Measurements from ENCODE around the gene MGAT5. TPM values are rescaled to one million over a fixed set of nuclear protein-coding genes. Genes with fewer than 3 reads are reported as not detected.

MGAT5 gene
- total RNA-seq, 1 donor from 2014 or later: 21.2 TPM

DNA sequence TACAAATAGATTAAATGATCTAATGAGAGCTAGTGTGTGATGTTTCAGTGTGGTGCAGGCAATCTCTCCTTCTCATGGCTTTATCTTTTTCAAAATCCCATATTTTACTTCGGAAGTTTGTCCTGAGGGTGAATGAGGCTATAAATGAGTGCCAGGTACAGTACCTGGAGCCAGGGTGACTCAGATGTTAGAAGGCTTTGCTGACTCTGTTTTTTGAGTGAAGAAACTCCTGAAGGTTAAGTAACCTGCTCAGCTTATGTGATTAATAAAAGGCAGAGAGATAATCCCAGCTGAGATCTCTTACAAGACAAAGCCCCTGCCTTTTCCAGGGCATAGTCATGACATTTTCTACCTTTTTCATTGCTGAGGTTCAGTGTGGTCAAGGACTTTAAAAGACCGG, 52.6 kb downstream of the MGAT5 start:
- H3K36me3 Mint-ChIP-seq: peaks cover 2% of the 10 kb centered on the region
- Histone ChIP-seq H2AFZ (replicated peaks) (no peak overlapping the region), H3K27me3 (no peaks in the 10 kb centered on the region), H3K36me3 (peaks cover 3% of the 10 kb centered on the region), H3K4me3 (no peak overlapping the region), H3K9ac (no peak overlapping the region), H3K9me3 (ENCODE audit: low read depth) (no peaks in the 10 kb centered on the region), H3K4me2 (no peak overlapping the region), H3K27ac (no peak overlapping the region), H3F3A (ENCODE audit: low read depth) (no peaks in the 10 kb centered on the region), H3K79me2 (ENCODE audit: low read depth) (no peaks in the 10 kb centered on the region), H3K4me1 (no peaks in the 10 kb centered on the region), H4K20me1 (ENCODE audit: low read depth) (no peaks in the 10 kb centered on the region)
- peaks cover under 1% of the 10 kb centered on the region for H3K4me1 Mint-ChIP-seq
- H3K27ac Mint-ChIP-seq: no peak overlapping the region
- H3K4me3 Mint-ChIP-seq: no peak overlapping the region
- DNase-seq (ENCODE audit: low spot score): no peak
- no peaks in the 10 kb centered on the region for H3K27me3 Mint-ChIP-seq (ENCODE audit: insufficient read depth, low read depth)
- TF ChIP-seq, protein P1, sequence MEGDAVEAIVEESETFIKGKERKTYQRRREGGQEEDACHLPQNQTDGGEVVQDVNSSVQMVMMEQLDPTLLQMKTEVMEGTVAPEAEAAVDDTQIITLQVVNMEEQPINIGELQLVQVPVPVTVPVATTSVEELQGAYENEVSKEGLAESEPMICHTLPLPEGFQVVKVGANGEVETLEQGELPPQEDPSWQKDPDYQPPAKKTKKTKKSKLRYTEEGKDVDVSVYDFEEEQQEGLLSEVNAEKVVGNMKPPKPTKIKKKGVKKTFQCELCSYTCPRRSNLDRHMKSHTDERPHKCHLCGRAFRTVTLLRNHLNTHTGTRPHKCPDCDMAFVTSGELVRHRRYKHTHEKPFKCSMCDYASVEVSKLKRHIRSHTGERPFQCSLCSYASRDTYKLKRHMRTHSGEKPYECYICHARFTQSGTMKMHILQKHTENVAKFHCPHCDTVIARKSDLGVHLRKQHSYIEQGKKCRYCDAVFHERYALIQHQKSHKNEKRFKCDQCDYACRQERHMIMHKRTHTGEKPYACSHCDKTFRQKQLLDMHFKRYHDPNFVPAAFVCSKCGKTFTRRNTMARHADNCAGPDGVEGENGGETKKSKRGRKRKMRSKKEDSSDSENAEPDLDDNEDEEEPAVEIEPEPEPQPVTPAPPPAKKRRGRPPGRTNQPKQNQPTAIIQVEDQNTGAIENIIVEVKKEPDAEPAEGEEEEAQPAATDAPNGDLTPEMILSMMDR (IDR thresholded peaks at IDR 0.05): no peak
- no peak for TF ChIP-seq EZH2 (IDR thresholded peaks at IDR 0.05)
- TF ChIP-seq EZH2phosphoT487 (IDR thresholded peaks at IDR 0.05): no peak
- no peaks in the 10 kb centered on the region for H3K9me3 Mint-ChIP-seq

DNA sequence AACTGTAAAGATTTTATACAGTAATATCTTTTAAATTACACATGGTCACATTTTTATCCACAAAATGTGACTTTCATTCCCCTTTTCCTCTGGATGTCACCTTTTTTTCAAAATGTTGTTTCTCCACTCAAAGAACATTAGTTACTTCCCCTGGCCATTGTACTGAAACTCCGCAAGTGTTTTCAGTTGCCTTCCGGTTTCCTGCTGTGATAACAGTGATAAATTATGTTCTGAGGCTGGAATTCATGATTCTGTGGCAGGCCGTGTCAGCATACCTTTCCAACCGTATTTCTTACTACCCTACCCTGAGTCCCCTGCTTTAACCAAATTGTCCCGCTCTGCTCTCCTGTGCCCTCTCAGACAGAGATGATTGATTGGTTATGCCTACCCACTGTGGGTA, 53.5 kb downstream of the MGAT5 start:
- Histone ChIP-seq H3K79me2 (ENCODE audit: low read depth) (no peaks in the 10 kb centered on the region), H3K27ac (no peak overlapping the region), H3K36me3 (peaks cover 3% of the 10 kb centered on the region), H3K4me1 (no peaks in the 10 kb centered on the region), H4K20me1 (ENCODE audit: low read depth) (no peaks in the 10 kb centered on the region), H3F3A (ENCODE audit: low read depth) (no peaks in the 10 kb centered on the region), H3K9me3 (ENCODE audit: low read depth) (no peaks in the 10 kb centered on the region), H3K4me3 (no peak overlapping the region), H3K4me2 (no peak overlapping the region), H3K9ac (no peak overlapping the region), H2AFZ (replicated peaks) (no peak overlapping the region), H3K27me3 (no peaks in the 10 kb centered on the region)
- H3K4me1 Mint-ChIP-seq: no peaks in the 10 kb centered on the region
- no peaks in the 10 kb centered on the region for H3K27me3 Mint-ChIP-seq (ENCODE audit: insufficient read depth, low read depth)
- peaks cover 2% of the 10 kb centered on the region for H3K36me3 Mint-ChIP-seq
- no peak overlapping the region for H3K27ac Mint-ChIP-seq
- no peak for TF ChIP-seq EZH2 (IDR thresholded peaks at IDR 0.05)
- TF ChIP-seq, protein P1 (IDR thresholded peaks at IDR 0.05): no peak
- no peak for DNase-seq (ENCODE audit: low spot score)
- H3K4me3 Mint-ChIP-seq: no peak overlapping the region
- H3K9me3 Mint-ChIP-seq: no peaks in the 10 kb centered on the region

DNA sequence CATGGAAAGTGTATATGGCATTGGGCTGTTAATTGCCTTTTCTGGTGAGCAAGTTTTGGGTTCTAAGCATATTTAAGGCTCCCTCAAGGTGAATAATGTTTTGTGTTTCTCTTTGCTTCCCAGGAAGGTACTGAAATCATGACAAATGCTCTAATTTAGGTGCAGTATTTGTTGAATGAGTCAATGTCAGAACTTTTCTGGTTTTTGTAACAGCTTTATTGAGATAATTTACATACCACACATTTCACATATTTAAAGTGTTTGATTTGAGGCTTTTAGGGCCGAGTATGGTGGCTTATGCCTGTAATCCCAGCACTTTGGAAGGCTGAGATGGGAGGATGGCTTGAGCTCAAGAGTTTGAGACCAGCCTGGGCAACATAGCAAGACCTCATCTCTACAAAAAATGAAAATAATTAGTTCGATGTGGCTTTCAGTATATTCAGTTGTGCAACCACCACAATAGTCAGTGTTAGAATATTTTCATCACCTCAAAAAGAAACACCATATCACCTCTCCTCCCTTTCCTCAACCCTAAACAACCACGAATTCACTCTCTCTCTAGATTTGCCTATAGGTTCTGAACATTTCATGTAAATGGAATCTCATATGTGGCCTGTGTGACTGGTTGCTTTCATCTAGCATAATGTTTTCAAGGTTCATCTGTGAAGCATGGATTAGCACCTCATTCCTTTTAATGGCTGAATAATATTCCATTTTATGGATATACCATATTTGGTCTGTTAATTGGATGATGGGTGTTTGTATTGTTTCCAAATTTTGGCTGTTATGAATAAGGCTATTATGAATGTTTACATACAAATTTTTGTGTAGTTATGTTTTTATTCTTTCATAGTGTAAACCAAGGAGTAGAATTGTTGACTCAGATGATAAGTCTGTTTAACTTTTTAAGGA, 54.9 kb downstream of the MGAT5 start:
- no peak overlapping the region for H3K27ac ChIP-seq
- no peaks in the 10 kb centered on the region for H3K36me3 ChIP-seq
- DNase-seq (ENCODE audit: low spot score): no peak
- no peak overlapping the region for H3K4me3 Mint-ChIP-seq
- H3K79me2 ChIP-seq (ENCODE audit: low read depth): no peaks in the 10 kb centered on the region
- no peaks in the 10 kb centered on the region for H3K27me3 ChIP-seq
- H2AFZ ChIP-seq (replicated peaks): no peak overlapping the region
- no peaks in the 10 kb centered on the region for H3K4me1 ChIP-seq
- H3K9me3 Mint-ChIP-seq: no peaks in the 10 kb centered on the region
- H3K36me3 Mint-ChIP-seq: peaks cover 2% of the 10 kb centered on the region
- no peak overlapping the region for H3K4me3 ChIP-seq
- peaks cover 5% of the 10 kb centered on the region for H3K4me1 Mint-ChIP-seq
- H4K20me1 ChIP-seq (ENCODE audit: low read depth): no peaks in the 10 kb centered on the region
- no peaks in the 10 kb centered on the region for H3K27me3 Mint-ChIP-seq (ENCODE audit: insufficient read depth, low read depth)
- TF ChIP-seq EZH2phosphoT487 (IDR thresholded peaks at IDR 0.05) (no peak), EZH2 (IDR thresholded peaks at IDR 0.05) (no peak)
- TF ChIP-seq, protein P1 (IDR thresholded peaks at IDR 0.05): no peak
- no peaks in the 10 kb centered on the region for H3K9me3 ChIP-seq (ENCODE audit: low read depth)
- no peak overlapping the region for H3K4me2 ChIP-seq
- no peak overlapping the region for H3K9ac ChIP-seq
- H3F3A ChIP-seq (ENCODE audit: low read depth): no peaks in the 10 kb centered on the region
- H3K27ac Mint-ChIP-seq: no peak overlapping the region
